HL-60/S4 treated with retinoic acid at 250 ng/mL for 4 days and 3 days (cell line): ENCODE results near the gene PCDH11X.
"Not testable (repeated sequence)": the region's sequence is repeated elsewhere in the genome, so short reads cannot be mapped to it uniquely, and the experiment has no call there.

Source experiments
- in situ Hi-C: fragments of 300-500 bp; cut with MboI; formaldehyde crosslinking; loops from 2 replicates; pipeline ENCODE4 v1.7.0; 2022; ENCODE audit warnings: low sequenced_read_pairs

Gene PCDH11X, protein sequence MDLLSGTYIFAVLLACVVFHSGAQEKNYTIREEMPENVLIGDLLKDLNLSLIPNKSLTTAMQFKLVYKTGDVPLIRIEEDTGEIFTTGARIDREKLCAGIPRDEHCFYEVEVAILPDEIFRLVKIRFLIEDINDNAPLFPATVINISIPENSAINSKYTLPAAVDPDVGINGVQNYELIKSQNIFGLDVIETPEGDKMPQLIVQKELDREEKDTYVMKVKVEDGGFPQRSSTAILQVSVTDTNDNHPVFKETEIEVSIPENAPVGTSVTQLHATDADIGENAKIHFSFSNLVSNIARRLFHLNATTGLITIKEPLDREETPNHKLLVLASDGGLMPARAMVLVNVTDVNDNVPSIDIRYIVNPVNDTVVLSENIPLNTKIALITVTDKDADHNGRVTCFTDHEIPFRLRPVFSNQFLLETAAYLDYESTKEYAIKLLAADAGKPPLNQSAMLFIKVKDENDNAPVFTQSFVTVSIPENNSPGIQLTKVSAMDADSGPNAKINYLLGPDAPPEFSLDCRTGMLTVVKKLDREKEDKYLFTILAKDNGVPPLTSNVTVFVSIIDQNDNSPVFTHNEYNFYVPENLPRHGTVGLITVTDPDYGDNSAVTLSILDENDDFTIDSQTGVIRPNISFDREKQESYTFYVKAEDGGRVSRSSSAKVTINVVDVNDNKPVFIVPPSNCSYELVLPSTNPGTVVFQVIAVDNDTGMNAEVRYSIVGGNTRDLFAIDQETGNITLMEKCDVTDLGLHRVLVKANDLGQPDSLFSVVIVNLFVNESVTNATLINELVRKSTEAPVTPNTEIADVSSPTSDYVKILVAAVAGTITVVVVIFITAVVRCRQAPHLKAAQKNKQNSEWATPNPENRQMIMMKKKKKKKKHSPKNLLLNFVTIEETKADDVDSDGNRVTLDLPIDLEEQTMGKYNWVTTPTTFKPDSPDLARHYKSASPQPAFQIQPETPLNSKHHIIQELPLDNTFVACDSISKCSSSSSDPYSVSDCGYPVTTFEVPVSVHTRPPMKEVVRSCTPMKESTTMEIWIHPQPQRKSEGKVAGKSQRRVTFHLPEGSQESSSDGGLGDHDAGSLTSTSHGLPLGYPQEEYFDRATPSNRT (N-terminal part only)

GRCh38 chrX:91779135-91779534 lies at the start of gene PCDH11X:
Gene PCDH11X, plus strand, starts transcription at chrX:91779375. Its CDS starts 56,130 bp downstream, at chrX:91835505.
- in situ Hi-C loops, result not testable (repeated sequence)

DNA sequence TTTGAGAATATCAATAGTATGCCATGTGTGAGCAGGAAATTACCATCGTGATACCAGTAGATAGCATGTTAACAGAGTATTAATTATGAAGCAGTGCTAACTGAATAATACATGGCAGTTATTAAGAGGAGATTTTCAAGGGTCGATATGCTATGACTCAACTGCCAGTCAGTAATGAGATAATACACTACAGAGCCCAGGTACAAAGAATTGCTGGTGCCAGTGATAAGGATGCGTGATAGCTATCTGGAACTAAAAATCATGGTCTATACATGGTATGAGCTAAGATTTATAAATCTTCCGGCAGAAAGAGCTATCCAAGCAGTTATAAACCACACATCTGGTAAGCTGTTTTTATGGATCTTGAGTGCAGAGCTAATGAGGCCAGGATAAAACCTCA lies 31.7 kb upstream of the PCDH11X start:
- in situ Hi-C loops, result not testable (repeated sequence)

GRCh38 chrX:91753022-91753421 lies 26.2 kb upstream of the PCDH11X start:
- in situ Hi-C loops, result not testable (repeated sequence)

DNA sequence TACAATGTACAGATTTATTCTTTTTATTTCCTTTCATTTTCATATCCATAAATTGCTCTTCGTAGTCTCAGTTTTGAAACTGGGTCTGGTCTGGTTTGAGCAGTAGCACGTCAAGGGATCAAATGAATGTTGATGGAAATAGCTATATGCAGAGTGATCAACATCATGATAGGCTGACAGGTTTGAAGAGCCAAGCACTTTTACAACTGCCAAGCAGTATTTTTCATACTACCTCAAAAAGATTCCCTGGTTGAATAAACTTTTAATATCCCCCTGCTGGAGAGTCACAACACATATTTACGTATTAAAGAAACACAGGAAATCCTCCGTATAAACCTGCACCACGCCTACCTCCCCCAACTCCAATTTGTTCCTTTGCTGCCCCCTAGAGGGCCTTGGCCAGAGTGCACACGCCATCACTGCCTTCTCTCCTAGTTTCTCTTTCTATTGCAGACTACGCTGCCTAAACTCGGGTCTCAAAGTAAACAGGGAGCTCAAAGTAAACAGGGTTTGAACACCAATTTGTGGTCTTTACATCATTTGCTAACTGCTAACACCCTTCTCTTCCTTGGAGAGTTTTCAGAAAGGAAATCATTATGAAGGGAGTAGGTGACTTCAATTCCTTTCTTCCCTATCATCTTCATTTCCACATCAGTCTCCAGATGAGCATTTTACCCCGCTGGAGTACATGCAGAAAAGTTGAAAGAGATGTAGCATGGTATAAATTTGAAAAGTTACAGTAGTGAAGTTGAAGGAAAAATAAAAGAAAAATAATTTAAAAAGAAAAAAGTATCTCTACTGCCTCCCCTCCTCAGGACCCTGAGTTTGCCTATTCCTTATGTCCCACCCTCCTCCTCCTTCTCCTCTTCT lies 8.3 kb upstream of the PCDH11X start:
- in situ Hi-C loops, result not testable (repeated sequence)

GRCh38 chrX:91773943-91774342 lies 5.2 kb upstream of the PCDH11X start:
- in situ Hi-C loops, result not testable (repeated sequence)

DNA sequence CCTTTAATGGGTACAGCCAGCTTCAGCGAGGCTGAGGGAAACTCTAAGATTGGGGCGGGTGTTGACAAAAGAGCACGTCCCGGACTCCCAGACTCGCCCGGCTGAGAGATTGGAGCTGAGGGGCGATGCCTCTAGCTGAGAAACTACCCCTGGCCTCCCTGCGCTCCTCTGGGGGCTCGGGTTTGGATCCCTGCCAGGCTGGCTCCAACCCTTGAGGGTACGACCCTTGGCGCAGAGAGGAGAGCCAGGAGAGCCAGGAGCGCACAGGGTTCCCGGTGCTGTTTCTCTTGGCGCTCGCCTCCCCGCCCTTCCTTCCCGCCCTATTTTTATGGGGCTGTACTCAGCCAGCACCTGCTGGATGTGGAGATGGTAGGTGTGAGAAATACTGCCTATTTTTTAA lies 833 bp downstream of the PCDH11X start:
- in situ Hi-C loops, result not testable (repeated sequence)

GRCh38 chrX:91780698-91781097 lies 1.5 kb downstream of the PCDH11X start:
- in situ Hi-C loops, result not testable (repeated sequence)

GRCh38 chrX:91781553-91782298 lies 2.6 kb downstream of the PCDH11X start:
- in situ Hi-C loops, result not testable (repeated sequence)

GRCh38 chrX:91782825-91783224 lies 3.6 kb downstream of the PCDH11X start:
- in situ Hi-C loops, result not testable (repeated sequence)

- in situ Hi-C loops, result not testable (repeated sequence)
These were observed 38.4 kb downstream of the PCDH11X start for GRCh38 chrX:91817537-91817936.

DNA sequence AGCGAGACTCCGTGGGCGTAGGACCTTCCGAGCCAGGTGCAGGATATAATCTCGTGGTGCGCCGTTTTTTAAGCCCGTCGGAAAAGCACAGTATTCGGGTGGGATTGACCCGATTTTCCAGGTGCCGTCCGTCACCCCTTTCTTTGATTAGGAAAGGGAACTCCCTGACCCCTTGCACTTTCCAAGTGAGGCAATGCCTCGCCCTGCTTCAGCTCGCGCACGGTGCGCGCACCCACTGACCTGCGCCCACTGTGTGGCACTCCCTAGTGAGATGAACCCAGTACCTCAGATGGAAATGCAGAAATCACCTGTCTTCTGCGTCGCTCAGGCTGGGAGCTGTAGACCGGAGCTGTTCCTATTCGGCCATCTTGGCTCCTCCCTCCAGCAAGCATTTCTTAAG lies 46.1 kb downstream of the PCDH11X start:
- in situ Hi-C loops, result not testable (repeated sequence)
